ENCODE measurements around the gene MAN1C1.
A peak's percentile ranks its signal among the peaks of the same experiment; 100 is the strongest.

Gene MAN1C1

DNA sequence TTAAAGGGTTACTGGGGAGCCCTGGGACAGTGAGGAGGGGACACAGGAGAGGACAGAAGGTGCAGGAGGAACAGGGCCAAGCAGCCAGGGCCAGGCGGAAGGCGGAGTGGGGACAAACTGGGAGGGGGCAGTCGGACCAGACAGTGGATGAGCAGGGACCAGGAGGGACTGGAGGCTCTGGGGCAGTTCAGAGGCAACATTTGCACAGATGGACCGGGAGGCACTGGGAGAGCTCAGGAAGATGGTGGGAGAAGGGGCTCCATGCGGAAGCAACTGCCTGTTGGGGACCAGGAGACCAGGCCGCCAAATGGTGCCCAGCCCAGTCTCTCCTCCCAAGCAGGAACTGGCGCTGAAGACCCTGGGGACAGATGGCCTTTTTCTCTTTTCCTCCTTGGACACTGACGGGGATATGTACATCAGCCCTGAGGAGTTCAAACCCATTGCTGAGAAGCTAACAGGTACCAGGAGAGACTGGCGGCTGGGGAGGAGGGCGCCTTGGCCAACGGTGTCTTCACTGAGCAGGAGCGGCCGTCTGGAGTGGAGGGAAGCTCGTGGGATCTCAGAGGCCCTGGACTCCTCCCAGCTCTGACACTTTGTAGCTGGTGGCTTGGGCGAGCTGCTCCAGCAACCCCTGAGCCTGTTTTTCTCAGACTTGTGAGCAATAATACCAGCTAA is 184.2 kb downstream of the MAN1C1 start:
- DNase-seq (ENCODE audit: low read depth), result no peak
- TF ChIP-seq MYC (IDR thresholded peaks at IDR 0.05; ENCODE audit: low read depth, low read length), result no peak
- no peak for TF ChIP-seq POLR2A (IDR thresholded peaks at IDR 0.05; ENCODE audit: extremely low read depth, insufficient read length)
- TF ChIP-seq, protein P1, sequence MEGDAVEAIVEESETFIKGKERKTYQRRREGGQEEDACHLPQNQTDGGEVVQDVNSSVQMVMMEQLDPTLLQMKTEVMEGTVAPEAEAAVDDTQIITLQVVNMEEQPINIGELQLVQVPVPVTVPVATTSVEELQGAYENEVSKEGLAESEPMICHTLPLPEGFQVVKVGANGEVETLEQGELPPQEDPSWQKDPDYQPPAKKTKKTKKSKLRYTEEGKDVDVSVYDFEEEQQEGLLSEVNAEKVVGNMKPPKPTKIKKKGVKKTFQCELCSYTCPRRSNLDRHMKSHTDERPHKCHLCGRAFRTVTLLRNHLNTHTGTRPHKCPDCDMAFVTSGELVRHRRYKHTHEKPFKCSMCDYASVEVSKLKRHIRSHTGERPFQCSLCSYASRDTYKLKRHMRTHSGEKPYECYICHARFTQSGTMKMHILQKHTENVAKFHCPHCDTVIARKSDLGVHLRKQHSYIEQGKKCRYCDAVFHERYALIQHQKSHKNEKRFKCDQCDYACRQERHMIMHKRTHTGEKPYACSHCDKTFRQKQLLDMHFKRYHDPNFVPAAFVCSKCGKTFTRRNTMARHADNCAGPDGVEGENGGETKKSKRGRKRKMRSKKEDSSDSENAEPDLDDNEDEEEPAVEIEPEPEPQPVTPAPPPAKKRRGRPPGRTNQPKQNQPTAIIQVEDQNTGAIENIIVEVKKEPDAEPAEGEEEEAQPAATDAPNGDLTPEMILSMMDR (IDR thresholded peaks at IDR 0.05; ENCODE audit: low read depth, low read length), result no peak
- TF ChIP-seq, protein P2, sequence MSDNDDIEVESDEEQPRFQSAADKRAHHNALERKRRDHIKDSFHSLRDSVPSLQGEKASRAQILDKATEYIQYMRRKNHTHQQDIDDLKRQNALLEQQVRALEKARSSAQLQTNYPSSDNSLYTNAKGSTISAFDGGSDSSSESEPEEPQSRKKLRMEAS (IDR thresholded peaks at IDR 0.05; ENCODE audit: low read depth, low read length), result no peak
- peak overlapping the region; percentile 55 for H3K4me3 ChIP-seq (ENCODE audit: low read depth, low read length)

DNA sequence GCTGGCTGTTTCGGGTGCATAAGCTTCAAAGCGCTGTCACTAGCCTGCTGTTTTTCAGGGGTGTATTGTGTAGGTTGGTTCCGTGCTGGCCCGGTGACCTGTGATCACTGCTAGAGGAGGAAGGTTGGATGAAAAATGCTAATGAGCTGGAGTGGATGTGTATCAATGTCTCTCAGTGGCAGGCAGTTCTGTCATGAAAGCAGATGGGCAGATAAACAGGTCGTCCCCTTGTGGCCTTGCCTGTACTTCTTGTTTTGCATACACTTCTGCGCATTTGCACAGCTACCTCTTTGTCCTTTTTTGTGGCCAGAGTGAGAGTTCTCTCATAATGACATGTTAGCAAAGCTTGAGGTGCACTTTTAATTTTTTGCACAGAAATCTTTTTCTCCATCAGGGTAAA is 186.3 kb downstream of the MAN1C1 start:
- TF ChIP-seq, protein P2 (IDR thresholded peaks at IDR 0.05; ENCODE audit: low read depth, low read length), result no peak
- TF ChIP-seq POLR2A (IDR thresholded peaks at IDR 0.05; ENCODE audit: extremely low read depth, insufficient read length) (no peak), MYC (IDR thresholded peaks at IDR 0.05; ENCODE audit: low read depth, low read length) (no peak)
- TF ChIP-seq, protein P1 (IDR thresholded peaks at IDR 0.05; ENCODE audit: low read depth, low read length), result no peak
- H3K4me3 ChIP-seq (ENCODE audit: low read depth, low read length), result no peak overlapping the region
- no peak for DNase-seq (ENCODE audit: low read depth)

DNA sequence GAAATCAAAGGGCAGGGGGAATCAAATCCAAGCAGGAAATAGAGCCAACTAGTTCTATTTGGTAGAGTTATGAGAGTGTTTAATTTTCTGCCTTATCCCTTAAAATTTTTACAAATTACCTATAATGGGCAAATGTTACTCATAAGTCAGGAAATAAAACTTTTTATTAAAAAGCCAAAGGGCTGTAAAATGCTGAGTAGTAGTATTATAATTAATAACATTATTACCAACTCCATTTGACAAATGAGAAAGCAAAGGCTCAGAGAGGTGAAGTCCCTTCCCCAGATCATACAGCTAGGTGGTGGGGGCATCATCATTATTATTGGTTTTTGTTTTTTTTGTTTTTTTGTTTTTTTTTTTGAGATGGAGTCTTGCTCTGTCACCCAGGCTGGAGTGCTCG is 186.8 kb downstream of the MAN1C1 start:
- no peak for DNase-seq (ENCODE audit: low read depth)
- no peak overlapping the region for H3K4me3 ChIP-seq (ENCODE audit: low read depth, low read length)
- TF ChIP-seq, protein P2 (IDR thresholded peaks at IDR 0.05; ENCODE audit: low read depth, low read length), result no peak

DNA sequence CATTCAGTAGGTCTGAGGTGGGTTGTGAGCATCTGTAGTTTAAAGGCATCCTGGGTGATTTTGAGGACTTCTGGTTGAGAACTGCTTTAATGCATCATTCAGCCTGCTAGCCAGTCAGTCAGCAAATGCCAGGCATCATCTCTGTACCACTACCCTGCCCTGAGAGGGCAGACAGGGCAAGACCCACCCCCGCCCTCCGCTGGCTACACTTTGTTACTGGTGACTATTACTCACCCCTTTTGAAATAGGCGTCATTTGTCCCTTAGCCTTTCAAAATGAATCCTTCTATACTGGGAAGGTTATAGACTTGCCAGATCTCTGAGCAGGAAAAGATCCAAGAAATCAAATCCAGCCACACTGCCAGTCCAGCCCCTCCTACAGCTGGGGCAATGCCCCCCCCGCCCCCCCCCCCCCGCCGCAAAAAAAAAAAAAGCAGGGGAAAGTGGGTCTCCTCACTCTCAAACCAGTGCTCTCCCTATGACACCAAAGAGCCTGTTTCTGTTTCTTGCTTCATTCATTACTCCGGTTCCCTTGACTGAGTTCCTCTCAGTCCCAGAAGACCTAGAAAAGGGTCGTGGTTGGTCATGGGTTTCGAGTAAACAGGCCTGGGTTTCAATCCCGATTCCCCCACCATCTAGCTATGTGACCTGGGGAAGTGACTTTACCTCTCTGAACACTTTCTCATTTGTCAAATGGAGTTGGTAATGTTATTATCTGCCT is 187.8 kb downstream of the MAN1C1 start:
- no peak for DNase-seq (ENCODE audit: low read depth)
- TF ChIP-seq, protein P1 (IDR thresholded peaks at IDR 0.05; ENCODE audit: low read depth, low read length), result no peak
- TF ChIP-seq MYC (IDR thresholded peaks at IDR 0.05; ENCODE audit: low read depth, low read length) (no peak), POLR2A (IDR thresholded peaks at IDR 0.05; ENCODE audit: extremely low read depth, insufficient read length) (no peak)
- TF ChIP-seq, protein P2 (IDR thresholded peaks at IDR 0.05; ENCODE audit: low read depth, low read length), result no peak

DNA sequence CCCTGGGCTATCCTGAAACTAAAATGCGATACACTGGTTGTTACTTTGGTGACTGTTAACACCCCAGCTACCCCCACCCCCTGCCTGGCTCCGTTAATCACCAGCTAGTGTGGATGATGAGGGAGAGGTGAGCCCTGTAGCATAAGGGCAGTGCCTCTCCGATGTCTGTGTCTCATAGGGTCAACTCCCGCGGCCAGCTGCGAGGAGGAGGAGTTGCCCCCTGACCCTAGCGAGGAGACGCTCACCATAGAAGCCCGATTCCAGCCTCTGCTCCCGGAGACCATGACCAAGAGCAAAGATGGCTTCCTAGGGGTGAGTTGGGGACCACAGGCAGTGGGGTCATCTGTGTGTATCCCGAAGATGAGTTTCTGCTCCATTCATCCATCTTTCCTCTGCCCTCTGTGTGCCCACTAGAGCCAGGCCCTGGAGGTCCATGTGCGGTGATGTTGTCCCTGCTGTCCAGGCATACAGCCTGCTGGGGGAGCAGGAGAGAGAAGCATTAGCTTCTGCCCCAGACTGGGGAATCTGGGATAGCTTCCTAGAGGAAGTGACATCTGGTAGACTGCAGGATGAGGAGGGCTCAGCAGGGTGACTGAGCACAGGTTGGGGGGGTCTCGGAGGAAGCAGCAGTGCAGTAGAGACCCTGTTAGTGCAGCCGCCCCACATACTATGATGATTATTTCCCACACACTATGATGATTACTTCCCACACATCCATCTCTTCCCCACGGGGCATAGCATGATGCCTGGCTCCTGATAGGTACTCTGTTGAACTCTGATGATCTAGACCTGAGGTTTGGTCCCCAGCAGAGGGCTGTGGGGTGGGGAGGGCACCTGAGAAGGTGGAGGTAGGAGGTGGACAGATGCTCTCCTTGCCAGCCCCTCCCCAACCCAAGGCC is 188.6 kb downstream of the MAN1C1 start:
- TF ChIP-seq POLR2A (IDR thresholded peaks at IDR 0.05; ENCODE audit: extremely low read depth, insufficient read length), result no peak
- TF ChIP-seq, protein P2 (IDR thresholded peaks at IDR 0.05; ENCODE audit: low read depth, low read length), result no peak
- no peak for DNase-seq (ENCODE audit: low read depth)
- H3K4me3 ChIP-seq (ENCODE audit: low read depth, low read length), result no peak overlapping the region

More for the DNA sequence above, 187.8 kb downstream of the MAN1C1 start:
- no peak overlapping the region for H3K4me3 ChIP-seq (ENCODE audit: low read depth, low read length)

DNA sequence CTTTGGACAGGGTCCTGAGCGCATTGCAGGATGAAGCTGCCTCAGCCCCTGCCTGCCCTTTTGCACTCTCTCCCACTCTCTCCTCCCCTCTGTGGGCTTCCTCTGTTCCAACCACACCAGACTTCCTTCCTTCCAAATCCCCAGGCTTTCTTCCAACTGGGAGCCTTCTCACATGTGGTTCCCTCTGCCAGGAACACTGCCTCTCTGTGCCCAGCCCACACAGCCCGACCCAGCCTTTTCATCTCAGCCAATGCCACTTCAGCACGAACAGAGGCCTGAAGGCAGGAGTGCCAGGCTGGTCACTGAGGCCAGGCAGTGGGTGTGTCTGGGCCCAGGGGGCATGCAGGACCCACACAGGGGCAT is 189.3 kb downstream of the MAN1C1 start:
- TF ChIP-seq POLR2A (IDR thresholded peaks at IDR 0.05; ENCODE audit: extremely low read depth, insufficient read length) (no peak), MYC (IDR thresholded peaks at IDR 0.05; ENCODE audit: low read depth, low read length) (no peak)
- TF ChIP-seq, protein P1 (IDR thresholded peaks at IDR 0.05; ENCODE audit: low read depth, low read length), result no peak
- TF ChIP-seq, protein P2 (IDR thresholded peaks at IDR 0.05; ENCODE audit: low read depth, low read length), result no peak
- H3K4me3 ChIP-seq (ENCODE audit: low read depth, low read length), result no peak overlapping the region
- no peak for DNase-seq (ENCODE audit: low read depth)

Measured in NB4 (cell line).